ENCODE results near the gene EVA1C. TPM values are rescaled to one million over a fixed set of nuclear protein-coding genes. Genes with fewer than 3 reads are reported as not detected.

EVA1C gene
- total RNA-seq, 1 donor from 2014 or later = 2.1 TPM

DNA sequence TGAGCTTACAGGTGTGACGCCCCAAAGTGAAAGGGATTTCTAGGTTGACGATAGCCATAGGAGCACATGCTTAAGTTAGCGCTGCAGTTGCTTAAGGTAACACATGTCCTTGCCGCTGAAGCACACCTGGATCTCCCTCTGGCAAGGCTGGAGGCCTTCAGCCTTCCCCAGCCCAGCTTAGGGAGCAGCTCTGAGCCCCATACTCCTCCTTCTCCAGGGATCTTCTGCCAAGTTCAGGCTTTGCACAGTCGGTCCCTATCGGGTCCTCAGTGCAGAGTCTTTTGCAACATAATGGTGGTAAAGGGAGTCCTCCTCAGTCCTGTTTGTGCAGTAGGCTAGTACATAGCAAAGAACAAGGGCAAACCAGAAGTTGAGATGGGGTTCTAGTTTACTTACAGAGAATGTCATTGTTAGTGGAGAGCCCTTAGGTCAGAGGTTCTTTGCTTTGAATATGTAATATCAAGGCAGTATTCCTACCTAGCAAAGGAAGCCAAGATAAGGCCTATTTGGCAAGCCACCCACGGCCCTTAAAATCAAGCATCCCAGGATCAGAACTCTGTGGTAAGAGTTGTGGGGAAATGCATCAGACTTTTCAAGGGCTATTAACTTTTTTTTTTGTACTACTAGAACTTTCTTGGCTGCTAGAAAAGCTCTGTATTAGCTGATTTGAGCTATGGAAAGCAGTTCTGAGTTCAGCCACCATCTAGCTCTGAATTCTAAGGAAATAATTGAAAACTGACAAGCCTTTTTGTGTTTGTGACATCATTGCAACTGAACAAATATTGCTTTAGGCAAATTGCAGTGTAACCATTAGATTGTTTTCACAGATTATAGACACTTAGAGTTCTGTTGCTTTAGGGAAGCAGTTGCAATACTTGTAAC, 1.4 kb downstream of the EVA1C start:
- H3K9me3 Mint-ChIP-seq = no peaks in the 10 kb centered on the region
- DNase-seq (ENCODE audit: low spot score in 2 of 2, unreplicated experiment in 2 of 2) = no peak
- H3K27me3 Mint-ChIP-seq (ENCODE audit: low read depth) = peaks cover 87% of the 10 kb centered on the region
- peaks cover 26% of the 10 kb centered on the region for H3K4me1 Mint-ChIP-seq
- H3K36me3 Mint-ChIP-seq = no peaks in the 10 kb centered on the region
- peak overlapping the region; percentile 57 for H3K27ac Mint-ChIP-seq
- H3K4me3 Mint-ChIP-seq = peak overlapping the region; percentile 76
- TF ChIP-seq, protein P1, sequence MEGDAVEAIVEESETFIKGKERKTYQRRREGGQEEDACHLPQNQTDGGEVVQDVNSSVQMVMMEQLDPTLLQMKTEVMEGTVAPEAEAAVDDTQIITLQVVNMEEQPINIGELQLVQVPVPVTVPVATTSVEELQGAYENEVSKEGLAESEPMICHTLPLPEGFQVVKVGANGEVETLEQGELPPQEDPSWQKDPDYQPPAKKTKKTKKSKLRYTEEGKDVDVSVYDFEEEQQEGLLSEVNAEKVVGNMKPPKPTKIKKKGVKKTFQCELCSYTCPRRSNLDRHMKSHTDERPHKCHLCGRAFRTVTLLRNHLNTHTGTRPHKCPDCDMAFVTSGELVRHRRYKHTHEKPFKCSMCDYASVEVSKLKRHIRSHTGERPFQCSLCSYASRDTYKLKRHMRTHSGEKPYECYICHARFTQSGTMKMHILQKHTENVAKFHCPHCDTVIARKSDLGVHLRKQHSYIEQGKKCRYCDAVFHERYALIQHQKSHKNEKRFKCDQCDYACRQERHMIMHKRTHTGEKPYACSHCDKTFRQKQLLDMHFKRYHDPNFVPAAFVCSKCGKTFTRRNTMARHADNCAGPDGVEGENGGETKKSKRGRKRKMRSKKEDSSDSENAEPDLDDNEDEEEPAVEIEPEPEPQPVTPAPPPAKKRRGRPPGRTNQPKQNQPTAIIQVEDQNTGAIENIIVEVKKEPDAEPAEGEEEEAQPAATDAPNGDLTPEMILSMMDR (IDR thresholded peaks at IDR 0.05; ENCODE audit: unreplicated experiment) = no peak

DNA sequence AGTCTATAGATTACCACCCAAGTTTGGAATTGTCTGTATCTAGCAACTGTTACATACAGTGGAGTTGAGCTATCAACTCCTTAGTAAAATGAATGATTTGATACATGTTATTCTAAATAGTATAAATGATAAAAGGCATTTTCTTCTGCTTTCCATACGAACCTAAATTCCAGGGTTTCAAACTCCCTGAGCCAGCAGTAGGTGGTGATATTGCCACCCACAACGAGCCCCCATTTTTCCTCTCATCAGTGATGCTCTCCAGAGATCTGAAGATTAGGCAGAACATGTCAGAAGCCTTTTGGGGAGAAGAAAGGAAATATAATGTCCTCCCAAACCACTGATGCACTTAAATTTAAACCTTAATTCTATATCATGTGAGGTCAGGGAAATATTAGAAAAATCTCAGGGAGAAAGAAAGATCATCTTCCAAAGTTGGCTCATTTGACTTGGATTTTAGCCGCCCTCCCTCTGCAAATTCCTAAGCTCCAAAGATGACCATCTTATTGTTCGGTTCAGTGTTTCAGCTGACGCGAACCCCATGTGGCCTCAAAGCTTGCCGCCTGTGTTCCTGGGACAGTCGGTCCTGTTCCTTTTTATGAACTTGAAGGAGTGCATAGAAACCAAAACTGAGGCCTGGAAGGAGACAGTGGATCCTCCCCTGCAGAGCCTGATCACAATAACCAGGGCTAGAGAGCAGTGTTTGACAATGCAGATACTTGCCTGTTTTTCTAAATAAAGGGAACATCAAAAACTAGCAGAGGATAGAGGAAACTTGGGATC, 2.3 kb downstream of the EVA1C start:
- TF ChIP-seq, protein P1 (IDR thresholded peaks at IDR 0.05; ENCODE audit: unreplicated experiment) = no peak
- Mint-ChIP-seq H3K36me3 (no peaks in the 10 kb centered on the region), H3K4me1 (peaks cover 26% of the 10 kb centered on the region), H3K9me3 (no peaks in the 10 kb centered on the region), H3K4me3 (no peak overlapping the region), H3K27ac (no peak overlapping the region), H3K27me3 (ENCODE audit: low read depth) (peaks cover 83% of the 10 kb centered on the region)
- DNase-seq (ENCODE audit: low spot score in 2 of 2, unreplicated experiment in 2 of 2) = no peak

DNA sequence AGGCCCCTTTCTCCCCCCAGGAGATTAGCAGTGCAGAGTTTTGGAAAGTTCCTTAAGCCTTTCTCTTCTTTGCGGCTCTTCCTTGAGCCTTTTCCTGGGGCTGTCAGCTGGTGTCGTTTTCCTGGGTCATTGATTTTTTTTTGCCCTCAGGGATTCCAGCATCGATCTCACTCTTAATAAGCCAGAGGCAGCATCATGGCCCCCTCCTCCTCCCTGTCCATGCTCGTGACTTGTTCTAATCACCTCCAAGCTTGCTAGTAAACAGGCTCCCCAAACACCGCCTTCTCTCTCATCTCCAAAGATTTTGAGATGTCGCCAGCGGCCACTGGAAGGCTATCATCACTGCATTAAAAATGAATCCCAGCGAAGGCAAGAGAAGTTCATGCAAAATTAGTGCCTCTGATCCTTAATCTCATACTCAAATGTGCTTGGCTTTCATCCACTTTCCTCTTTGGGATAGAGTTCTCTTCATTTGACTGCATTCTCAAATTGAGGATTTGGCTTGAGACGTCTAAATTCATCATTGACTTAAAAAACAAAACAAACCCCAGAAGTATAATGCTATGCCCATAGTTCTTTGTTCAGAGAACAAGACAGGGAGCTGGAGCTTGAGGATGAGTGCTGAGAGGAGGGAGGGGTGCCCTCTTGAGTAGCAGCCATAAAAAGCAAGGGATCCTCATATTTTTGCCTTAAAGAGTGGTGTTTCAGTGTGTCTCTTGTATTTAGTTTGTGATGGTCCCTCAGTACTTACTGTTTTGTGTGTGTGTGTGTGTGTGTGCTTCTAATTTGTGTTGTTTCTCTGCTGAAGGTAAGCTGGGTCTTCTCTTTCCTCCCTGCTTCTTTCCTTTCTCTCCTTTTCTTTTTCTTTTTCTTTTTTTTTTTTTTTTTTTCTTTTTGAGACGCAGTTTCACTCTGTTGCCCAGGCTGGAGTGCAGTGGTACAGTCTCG, 3.2 kb downstream of the EVA1C start:
- Mint-ChIP-seq H3K9me3 (no peaks in the 10 kb centered on the region), H3K36me3 (no peaks in the 10 kb centered on the region), H3K27ac (peak overlapping the region; percentile 74), H3K4me3 (no peak overlapping the region), H3K27me3 (ENCODE audit: low read depth) (peaks cover 78% of the 10 kb centered on the region), H3K4me1 (peaks cover 26% of the 10 kb centered on the region)
- TF ChIP-seq, protein P1 (IDR thresholded peaks at IDR 0.05; ENCODE audit: unreplicated experiment) = no peak
- DNase-seq (ENCODE audit: low spot score in 2 of 2, unreplicated experiment in 2 of 2) = no peak

DNA sequence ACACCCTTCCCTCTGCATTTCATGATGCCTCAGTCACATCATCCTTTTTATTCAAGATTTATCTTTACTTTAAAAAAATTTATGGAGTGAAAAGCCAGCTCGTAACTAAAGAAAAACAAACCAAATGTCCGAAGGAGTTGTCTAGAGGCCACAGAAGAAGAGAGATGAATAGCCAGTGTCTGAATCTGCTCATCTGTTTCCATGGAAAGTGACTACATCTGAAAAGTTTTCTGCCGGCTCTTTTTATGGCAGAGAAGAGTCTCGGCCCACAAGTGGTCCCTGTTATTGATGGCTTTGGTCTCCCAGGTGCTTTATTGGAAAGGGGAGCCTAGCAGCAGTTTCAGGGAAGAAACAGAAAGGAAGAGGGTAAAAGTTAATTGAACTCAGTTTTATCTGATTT, 5.6 kb downstream of the EVA1C start:
- TF ChIP-seq, protein P1 (IDR thresholded peaks at IDR 0.05; ENCODE audit: unreplicated experiment) = no peak
- Mint-ChIP-seq H3K27ac (no peak overlapping the region), H3K36me3 (peaks cover 5% of the 10 kb centered on the region), H3K27me3 (ENCODE audit: low read depth) (peaks cover 70% of the 10 kb centered on the region), H3K4me1 (peaks cover 14% of the 10 kb centered on the region), H3K9me3 (peaks cover 8% of the 10 kb centered on the region), H3K4me3 (no peak overlapping the region)
- no peak for DNase-seq (ENCODE audit: low spot score in 2 of 2, unreplicated experiment in 2 of 2)

DNA sequence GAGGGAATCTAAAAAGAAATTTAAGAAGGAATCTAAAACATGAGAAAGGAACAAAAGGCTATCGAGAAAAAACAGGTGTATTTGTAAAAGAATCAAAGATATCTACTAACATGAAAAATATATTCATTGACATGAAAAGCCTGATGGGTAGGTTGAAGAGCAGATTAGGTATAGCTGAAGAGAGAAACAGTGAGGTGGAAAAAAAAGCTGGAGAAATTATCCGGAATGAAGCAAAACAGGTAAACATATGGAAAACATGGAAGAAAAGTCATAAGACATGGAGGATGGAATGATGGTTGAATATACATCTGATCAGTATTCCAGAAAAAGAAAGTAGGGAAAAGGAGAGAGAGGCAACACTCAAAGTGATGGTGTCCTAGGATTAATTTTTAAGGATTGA, 9.6 kb downstream of the EVA1C start:
- H3K27me3 Mint-ChIP-seq (ENCODE audit: low read depth) = peaks cover 45% of the 10 kb centered on the region
- TF ChIP-seq, protein P1 (IDR thresholded peaks at IDR 0.05; ENCODE audit: unreplicated experiment) = no peak
- no peak overlapping the region for H3K27ac Mint-ChIP-seq
- peaks cover 9% of the 10 kb centered on the region for H3K9me3 Mint-ChIP-seq
- DNase-seq (ENCODE audit: low spot score in 2 of 2, unreplicated experiment in 2 of 2) = no peak
- H3K4me1 Mint-ChIP-seq = peaks cover 28% of the 10 kb centered on the region
- peaks cover 6% of the 10 kb centered on the region for H3K36me3 Mint-ChIP-seq
- no peak overlapping the region for H3K4me3 Mint-ChIP-seq

Data from mesothelial cell of epicardium (in vitro differentiated cells).